H7 (cell line): ENCODE results near the gene TSPAN4. TPM values are rescaled to one million over a fixed set of nuclear protein-coding genes. Genes with fewer than 3 reads are reported as not detected.

ENCODE experiments used
- DNase-seq: peaks from one replicate; pipeline ENCODE4 v3.0.0; 2012
- H3K27me3 ChIP-seq: 2 replicates; pipeline ENCODE4 v1.6.0; 2011; ENCODE audit warnings: mild to moderate bottlenecking, low read length; ENCODE audit not compliant: control insufficient read depth, insufficient read depth
- H3K36me3 ChIP-seq: replicated peaks from 2 replicates; pipeline ENCODE4 v1.5.1; 2011; ENCODE audit warnings: low read length; ENCODE audit not compliant: control insufficient read depth, insufficient read depth
- H3K4me3 ChIP-seq: 2 replicates; pipeline ENCODE4 v1.5.1; 2011; ENCODE audit warnings: low read depth, mild to moderate bottlenecking, control low read depth, low read length, moderate library complexity; ENCODE audit not compliant: insufficient read depth
- total RNA-seq: library from RNA; depleted of rRNA; stranded (reverse); fragments of >200 nt; shearing (Covaris generic); gene quantifications from 2 replicates; pipeline ENCODE4 v1.2.3, GENCODE V29; 2014

TSPAN4 gene
- total RNA-seq, 1 experiment from 2014 or later = 117 TPM

DNA sequence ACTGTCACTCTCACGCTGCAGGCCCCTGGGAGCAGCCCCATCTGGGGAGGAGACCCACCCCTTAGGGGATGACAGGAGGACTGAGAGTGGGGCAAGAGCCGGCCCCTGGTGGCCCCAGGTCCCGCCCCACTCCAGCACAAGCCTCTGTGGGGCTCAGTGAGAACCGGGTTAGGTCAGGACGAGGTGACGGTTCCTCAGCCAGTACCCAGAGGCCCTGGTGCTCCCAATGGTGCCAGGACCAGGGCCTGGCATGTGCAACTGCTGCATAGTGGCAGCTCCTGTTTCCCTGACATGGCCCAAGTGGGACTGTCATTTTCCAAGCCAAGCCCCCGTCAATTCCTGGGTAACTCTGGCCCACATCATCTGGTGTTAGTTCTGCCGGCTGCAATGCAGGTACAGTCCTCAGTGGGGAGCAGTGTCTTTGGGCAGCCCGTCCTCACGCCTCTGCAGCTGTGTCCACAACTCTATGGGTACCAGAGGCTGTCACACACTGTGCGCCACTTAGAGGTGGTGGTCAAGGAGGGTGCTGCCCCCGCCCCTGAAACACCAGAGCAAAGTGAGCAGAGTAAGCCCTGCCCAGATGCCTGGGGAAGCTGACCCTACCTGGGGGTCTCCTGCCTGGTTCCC lies 52.0 kb downstream of the TSPAN4 start:
- peak; percentile 82 for DNase-seq
- no peaks in the 10 kb centered on the region for H3K27me3 ChIP-seq
- peaks cover 7% of the 10 kb centered on the region for H3K36me3 ChIP-seq
- no peak overlapping the region for H3K4me3 ChIP-seq

GRCh38 chr11:895331-896110 lies 52.9 kb downstream of the TSPAN4 start:
- H3K36me3 ChIP-seq = peaks cover 11% of the 10 kb centered on the region
- DNase-seq = no peak
- no peaks in the 10 kb centered on the region for H3K27me3 ChIP-seq
- H3K4me3 ChIP-seq = no peak overlapping the region

GRCh38 chr11:897253-898142 lies 54.8 kb downstream of the TSPAN4 start:
- Histone ChIP-seq H3K36me3 (peaks cover 29% of the 10 kb centered on the region), H3K4me3 (no peak overlapping the region), H3K27me3 (no peaks in the 10 kb centered on the region)
- DNase-seq = no peak

DNA sequence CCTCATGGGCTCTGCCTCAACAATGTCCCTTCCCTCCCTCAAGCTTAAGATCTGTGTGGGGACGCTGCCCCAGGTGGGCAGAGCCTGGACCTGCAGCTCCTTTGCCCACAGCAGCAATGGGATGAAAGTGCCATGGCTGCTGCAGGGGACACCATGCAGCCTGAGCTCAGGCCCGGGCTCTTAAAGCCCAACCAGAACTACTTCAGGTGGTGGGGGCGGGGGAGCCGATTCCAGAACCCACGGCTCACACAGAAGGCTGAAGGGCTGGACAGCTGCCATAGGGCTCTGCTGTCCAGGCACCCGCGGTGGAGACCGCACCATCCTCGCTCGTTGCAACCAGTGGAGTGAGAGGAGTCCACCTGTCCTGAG lies 55.5 kb downstream of the TSPAN4 start:
- no peak overlapping the region for H3K4me3 ChIP-seq
- DNase-seq = peak; percentile 88
- peaks cover 35% of the 10 kb centered on the region for H3K36me3 ChIP-seq
- no peaks in the 10 kb centered on the region for H3K27me3 ChIP-seq

GRCh38 chr11:898540-899190 lies 56.0 kb downstream of the TSPAN4 start:
- DNase-seq = peak; percentile 82

GRCh38 chr11:899724-900123 lies 57.1 kb downstream of the TSPAN4 start:
- Histone ChIP-seq H3K36me3 (peaks cover 43% of the 10 kb centered on the region), H3K4me3 (no peak overlapping the region), H3K27me3 (no peaks in the 10 kb centered on the region)
- no peak for DNase-seq

More at GRCh38 chr11:898540-899190, 56.0 kb downstream of the TSPAN4 start:
- H3K27me3 ChIP-seq = no peaks in the 10 kb centered on the region
- peaks cover 37% of the 10 kb centered on the region for H3K36me3 ChIP-seq
- no peak overlapping the region for H3K4me3 ChIP-seq

GRCh38 chr11:900545-900944 lies 57.9 kb downstream of the TSPAN4 start:
- DNase-seq = no peak
- no peaks in the 10 kb centered on the region for H3K27me3 ChIP-seq
- no peak overlapping the region for H3K4me3 ChIP-seq
- peaks cover 44% of the 10 kb centered on the region for H3K36me3 ChIP-seq

DNA sequence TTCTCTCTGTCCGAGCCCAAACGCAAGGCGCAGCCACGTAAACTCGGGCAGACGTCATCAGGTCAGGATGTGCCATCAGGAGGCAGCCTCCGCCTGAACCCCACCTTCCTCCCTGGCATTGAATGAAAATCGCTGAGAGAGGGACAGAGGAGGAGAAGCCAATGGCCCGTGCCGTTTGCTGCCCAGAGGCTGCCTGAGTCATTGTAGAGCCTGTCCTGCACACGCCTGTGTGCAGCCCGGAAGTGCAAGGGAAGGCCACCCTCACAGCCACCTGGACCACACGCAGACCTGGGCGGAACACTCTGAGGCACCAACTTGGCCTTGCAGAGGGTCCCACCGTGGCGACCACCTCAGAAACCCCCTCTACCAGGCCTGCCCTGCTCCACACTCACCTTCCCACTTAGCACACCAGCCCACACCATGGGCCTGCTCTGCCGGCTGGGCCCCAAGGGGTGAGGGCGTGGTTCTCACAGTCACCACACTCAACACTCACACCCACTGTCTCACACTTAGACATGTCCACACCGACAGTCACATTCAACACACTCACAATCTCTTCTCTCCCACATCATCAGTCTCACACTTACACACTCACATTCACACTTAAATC lies 58.9 kb downstream of the TSPAN4 start:
- Histone ChIP-seq H3K4me3 (no peak overlapping the region), H3K36me3 (peaks cover 44% of the 10 kb centered on the region), H3K27me3 (no peaks in the 10 kb centered on the region)
- DNase-seq = no peak

DNA sequence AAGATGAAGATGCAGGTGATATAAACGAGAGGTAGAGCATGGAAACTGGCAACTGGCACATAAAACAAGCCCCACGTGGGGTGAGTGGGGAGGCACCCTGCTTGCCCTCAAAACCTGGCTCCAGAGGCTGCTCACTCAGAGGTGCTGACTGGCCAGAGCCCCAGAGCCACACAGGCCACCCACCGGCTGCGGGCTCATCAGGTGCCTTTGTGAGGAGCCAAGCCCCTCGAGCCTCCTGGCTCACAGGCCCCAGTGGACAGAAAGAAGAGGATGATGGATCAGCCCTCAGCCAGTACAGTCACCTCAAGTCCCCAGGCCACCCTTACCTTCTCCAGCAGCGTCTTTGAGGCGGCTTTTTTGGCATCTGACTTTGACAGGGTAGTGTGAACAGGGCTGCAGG lies 61.7 kb downstream of the TSPAN4 start:
- DNase-seq = no peak
- H3K27me3 ChIP-seq = no peaks in the 10 kb centered on the region
- peaks cover 39% of the 10 kb centered on the region for H3K36me3 ChIP-seq
- no peak overlapping the region for H3K4me3 ChIP-seq

DNA sequence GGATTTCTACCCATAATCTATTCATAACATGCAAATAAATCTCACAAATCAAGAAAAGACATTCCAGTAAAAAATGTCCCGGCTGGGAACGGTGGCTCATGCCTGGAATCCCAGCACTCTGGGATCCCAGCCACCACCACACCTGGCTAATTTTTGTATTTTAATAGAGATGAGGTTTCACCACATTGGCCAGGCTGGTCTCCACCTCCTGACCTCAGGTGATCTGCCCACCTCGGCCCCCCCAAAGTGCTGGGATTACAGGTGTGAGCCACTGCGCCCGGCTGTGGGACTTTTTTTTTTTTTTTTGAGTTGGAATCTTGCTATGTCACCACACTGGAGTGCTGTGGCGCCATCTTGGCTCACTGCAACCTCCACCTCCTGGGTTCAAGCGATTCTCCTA lies 63.3 kb downstream of the TSPAN4 start:
- DNase-seq = no peak
- Histone ChIP-seq H3K36me3 (peaks cover 29% of the 10 kb centered on the region), H3K27me3 (no peaks in the 10 kb centered on the region), H3K4me3 (no peak overlapping the region)

DNA sequence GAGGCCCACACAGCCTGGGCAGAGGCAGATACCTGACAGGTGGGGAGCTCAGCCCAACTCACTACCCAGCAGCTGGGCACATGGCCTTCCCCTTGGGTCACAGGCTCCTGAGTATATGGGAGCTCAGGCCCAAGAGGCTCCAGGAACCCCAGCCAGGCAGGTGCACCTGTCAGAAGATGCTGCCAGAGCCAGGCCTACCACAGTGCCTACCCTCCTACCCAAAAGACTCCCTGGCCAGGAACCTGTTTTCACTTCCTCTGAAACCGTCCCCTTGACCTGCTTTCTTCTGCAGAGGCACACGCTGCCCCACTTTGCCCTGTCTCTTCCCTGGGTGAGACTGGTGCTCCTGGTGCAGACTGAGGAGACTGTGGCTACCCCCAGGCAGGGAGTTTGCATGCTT lies 65.0 kb downstream of the TSPAN4 start:
- no peaks in the 10 kb centered on the region for H3K27me3 ChIP-seq
- peaks cover 13% of the 10 kb centered on the region for H3K36me3 ChIP-seq
- H3K4me3 ChIP-seq = no peak overlapping the region
- DNase-seq = no peak

- peak; percentile 33 for DNase-seq
- no peak overlapping the region for H3K4me3 ChIP-seq
- peaks cover 7% of the 10 kb centered on the region for H3K36me3 ChIP-seq
- no peaks in the 10 kb centered on the region for H3K27me3 ChIP-seq
Measured at GRCh38 chr11:908273-908672, 65.6 kb downstream of the TSPAN4 start.

DNA sequence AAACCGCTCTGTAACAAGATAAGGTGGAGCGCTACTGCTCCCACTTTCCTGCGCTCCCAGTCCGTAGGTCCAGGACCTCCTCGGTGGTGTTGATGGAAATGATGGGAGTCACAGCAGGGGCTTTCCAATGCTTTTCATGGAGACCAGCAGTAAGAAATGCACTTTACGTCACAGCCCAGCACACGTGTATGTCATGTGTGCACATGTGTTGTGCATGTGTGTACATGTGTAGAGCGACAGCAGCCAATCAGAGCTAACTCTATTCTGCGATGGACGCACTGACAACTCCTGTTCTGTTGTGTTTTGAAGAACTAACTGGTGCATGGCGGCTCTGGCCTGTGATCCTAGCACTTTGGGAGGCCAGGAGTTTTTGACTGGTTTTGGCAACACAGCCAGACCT lies 66.8 kb downstream of the TSPAN4 start:
- Histone ChIP-seq H3K36me3 (peaks cover 3% of the 10 kb centered on the region), H3K27me3 (no peaks in the 10 kb centered on the region), H3K4me3 (no peak overlapping the region; the same call in 1 of the 2 replicates)
- DNase-seq = peak; percentile 37

DNA sequence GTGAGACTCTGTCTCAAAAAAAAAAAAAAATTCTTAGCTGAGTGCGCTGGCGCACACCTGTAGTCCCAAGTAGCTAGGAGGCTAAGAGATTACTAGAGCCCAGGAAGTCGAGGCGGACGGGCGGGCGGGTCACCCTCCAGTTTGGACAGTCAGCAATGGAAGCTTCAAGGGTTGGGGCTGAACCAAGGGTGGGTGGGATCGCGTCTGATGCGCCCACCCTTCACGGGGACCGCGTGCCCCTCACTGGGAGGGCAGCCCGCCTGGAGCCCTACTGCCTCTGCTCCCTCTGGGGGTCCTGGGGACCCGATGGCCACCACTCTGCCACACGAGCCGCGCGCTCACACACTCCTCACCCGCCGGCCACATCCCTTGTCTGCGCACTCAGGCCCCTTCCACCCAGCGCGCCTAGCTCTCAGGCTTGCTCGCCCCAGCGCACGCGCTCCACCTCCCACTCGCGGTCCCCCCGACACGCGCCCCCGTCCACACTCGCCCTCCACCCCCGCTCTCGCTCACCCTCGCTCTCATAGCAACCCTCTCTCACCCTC lies 67.5 kb downstream of the TSPAN4 start:
- H3K27me3 ChIP-seq = no peaks in the 10 kb centered on the region
- H3K36me3 ChIP-seq = no peaks in the 10 kb centered on the region; the same call in 1 of the 2 replicates
- DNase-seq = peak; percentile 77
- peak overlapping the region; percentile 84 for H3K4me3 ChIP-seq
